HL-60 (cell line): ENCODE results near the gene EEF2K.

Source experiments
- CTCF ChIP-seq: IDR thresholded peaks from one replicate; pipeline ENCODE4 v1.5.1; 2011; ENCODE audit warnings: low read length, control low read depth, inconsistent platforms; ENCODE audit not compliant: insufficient read depth
- POLR2AphosphoS5 ChIP-seq: IDR thresholded peaks from 2 replicates; pipeline ENCODE4 v1.6.1; 2012; ENCODE audit warnings: low read depth

GRCh38 chr16:22186517-22186916, 19.6 kb upstream of the EEF2K start:
- TF ChIP-seq POLR2AphosphoS5 (no peak), CTCF (no peak)
